HG02588 (cell line): ENCODE data around the gene SCFD2.
"Not testable (repeated sequence)": the region's sequence is repeated elsewhere in the genome, so short reads cannot be mapped to it uniquely, and the experiment has no call there.

Experiments used
- ATAC-seq: cut with Tn5 transposase; IDR thresholded peaks from one replicate; pipeline ENCODE4 v1.9.1; 2021; ENCODE audit warnings: mild to moderate bottlenecking, moderate library complexity; ENCODE audit not compliant: unreplicated experiment

SCFD2 gene

GRCh38 chr4:53365486-53366300, at the start of gene SCFD2:
TSS of gene SCFD2 (minus strand) at chr4:53366061.
- peak; percentile 98 for ATAC-seq

GRCh38 chr4:53409479-53409878, 43.6 kb upstream of the SCFD2 start:
- not testable (repeated sequence) for ATAC-seq

DNA sequence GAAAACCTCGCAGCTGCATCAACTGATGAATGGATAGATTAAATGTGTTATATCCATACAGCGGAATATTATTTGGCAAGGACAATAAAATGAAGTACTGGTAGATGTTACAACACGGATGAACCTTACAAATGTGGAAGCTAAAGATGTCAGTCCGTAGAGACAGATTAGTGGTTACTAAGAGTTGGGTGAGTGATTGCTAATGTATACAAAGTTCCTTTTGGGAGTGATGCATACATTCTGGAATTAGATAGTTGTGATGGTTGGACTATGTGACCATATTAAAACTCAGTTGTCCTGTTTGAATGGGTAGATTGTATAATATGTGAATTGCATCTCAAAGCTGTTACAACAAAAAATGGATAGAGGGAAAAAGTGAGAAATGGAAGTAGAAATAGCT, 14.4 kb upstream of the SCFD2 start:
- no peak for ATAC-seq

GRCh38 chr4:53378171-53378482, 12.3 kb upstream of the SCFD2 start:
- no peak for ATAC-seq

DNA sequence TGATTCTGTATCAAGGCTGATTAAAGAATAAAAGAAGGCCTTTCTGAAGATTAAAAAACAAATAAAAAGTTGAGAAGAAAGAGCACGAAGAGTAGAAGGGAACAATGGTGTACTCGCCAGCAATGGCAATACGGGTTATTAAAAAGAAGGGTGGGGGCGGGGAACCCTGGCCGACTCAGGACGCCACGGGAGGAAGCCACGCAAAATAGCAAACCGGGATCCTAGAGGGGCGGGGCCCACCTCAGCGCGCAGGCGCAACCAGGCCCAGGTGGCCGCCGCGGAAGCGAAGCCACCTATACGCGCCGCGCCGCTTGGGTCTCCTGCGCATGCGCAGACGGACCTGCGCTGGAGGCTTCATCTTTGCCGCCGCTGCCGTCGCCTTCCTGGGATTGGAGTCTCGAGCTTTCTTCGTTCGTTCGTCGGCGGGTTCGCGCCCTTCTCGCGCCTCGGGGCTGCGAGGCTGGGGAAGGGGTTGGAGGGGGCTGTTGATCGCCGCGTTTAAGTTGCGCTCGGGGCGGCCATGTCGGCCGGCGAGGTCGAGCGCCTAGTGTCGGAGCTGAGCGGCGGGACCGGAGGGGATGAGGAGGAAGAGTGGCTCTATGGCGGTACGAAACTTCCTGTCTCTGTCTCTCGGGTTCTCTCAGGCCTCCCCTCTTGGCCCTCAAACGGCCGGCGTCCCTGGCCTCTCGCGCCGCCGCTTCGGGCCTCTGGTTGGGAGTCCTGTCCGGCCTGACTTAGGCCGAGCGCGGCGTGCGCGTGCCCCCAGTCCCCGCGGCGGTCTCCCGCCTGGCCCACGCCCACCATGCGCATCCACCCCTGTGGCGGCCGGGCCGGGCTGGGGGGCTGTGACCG, 11.7 kb upstream of the SCFD2 start, which contains the start of gene FIP1L1:
FIP1L1 (plus strand) TSS at position 323 of the 852 bp plus-strand sequence; CDS start at position 521, 198 bp downstream.
- ATAC-seq: peak; percentile 88

GRCh38 chr4:53376900-53377299, 11.0 kb upstream of the SCFD2 start:
- no peak for ATAC-seq

DNA sequence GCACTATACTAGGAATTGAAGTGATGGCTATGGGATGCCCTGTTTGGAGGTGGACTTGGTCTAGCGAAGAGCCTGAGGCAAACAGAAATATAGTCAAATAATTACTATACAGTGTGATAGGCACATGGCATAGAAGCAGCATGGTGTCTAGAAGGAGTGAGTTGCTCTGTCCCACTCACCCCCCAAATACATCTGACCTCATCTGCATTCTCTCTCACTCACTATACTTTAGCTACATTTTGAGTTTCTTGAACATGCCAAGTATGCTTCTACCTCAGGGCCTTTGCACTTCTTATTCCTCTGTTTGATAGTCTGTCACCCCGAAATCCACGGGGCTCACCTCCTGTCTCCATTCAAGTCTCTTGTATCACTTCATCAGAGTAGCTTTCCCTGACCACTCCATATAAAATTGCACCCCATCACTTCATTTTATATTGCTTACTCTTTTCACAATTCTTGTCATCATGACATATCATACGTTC, 9.0 kb upstream of the SCFD2 start:
- no peak for ATAC-seq

DNA sequence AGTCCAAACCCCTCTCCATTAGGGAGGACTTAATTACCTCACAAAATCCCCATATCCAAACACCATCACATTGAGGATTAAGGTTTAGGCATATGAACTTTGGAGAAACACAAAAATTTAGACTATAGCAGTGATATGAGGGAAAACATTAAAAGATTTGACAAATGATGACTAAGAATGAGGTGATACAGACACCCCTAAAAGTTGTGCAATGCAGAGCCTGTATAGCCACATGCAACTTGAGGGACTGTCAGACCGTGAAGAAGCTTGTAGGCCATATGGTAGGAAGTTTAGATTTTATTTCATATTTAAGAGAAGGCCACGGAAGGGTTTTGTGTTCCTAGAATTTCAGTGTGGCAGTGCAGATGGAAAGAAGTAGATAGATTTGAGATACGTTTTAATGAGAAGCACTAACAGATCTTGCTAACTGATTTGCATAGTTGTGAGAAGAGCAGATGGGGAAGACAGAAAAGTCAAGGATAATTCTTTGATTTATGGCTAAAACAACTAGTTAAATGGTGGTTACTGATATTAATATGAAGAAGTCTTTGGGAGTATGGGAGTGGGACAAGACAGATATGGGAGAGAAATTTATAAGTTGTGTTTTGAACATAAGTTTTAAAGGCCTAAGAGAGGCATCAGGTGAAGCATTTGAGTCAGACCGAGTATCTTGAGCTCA, 6.1 kb upstream of the SCFD2 start:
- no peak for ATAC-seq

- no peak for ATAC-seq
These were observed 5.2 kb upstream of the SCFD2 start for GRCh38 chr4:53371049-53371448.

- ATAC-seq: no peak
These were observed 1.9 kb upstream of the SCFD2 start for GRCh38 chr4:53367721-53368120.

GRCh38 chr4:53366301-53366716, 448 bp upstream of the SCFD2 start:
- peak; percentile 4 for ATAC-seq

DNA sequence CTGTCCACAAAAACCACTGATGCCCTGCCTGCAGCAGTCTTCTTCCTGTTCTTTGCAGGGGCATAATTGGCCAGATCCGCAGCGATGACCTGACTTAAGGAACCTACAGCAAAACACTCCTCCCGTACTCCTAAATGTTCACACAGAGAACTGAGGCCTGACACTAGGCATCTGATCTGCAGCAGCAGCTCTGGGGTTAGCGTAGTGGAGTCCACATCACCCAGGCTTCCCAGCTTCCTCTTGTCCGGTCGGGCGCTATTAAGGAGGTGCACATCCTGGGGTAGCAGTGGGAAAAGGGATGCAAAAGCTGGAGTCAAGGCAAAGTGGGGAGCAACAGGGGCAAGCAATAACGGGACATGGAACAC, 758 bp downstream of the SCFD2 start:
- no peak for ATAC-seq

GRCh38 chr4:53364624-53365023, 1.2 kb downstream of the SCFD2 start:
- ATAC-seq: no peak

GRCh38 chr4:53362093-53362492, 3.8 kb downstream of the SCFD2 start:
- no peak for ATAC-seq

GRCh38 chr4:53361451-53361850, 4.4 kb downstream of the SCFD2 start:
- ATAC-seq: no peak

DNA sequence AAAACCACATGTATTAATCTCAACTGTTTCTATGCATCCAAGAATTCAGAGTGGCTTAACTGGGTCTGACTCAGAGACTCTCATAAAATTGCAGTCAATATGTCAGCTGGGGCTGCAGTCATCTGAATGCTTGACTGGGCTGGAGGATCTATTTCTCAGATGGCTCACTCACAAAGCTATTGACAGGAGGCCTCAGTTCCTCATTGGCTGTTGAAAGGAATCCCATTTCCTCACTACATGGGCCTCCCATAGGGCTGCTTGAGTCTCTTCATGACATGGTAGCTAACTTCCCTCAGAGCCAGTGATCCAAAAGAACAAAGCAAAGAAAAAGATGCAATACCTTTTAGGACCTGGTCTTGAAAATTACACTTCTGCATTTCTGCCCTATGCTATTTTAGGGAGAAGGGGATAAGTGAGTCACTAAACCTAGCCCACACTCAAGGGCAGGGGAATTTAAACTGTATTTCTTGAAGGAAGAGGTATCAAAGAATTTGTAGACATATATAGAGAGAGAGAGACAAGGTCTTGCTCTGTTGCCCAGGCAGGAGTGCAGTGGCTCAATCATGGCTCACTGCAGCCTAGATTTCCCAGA, 9.8 kb downstream of the SCFD2 start:
- ATAC-seq: no peak

- ATAC-seq: no peak
These were observed 11.7 kb downstream of the SCFD2 start for GRCh38 chr4:53354012-53354722.

DNA sequence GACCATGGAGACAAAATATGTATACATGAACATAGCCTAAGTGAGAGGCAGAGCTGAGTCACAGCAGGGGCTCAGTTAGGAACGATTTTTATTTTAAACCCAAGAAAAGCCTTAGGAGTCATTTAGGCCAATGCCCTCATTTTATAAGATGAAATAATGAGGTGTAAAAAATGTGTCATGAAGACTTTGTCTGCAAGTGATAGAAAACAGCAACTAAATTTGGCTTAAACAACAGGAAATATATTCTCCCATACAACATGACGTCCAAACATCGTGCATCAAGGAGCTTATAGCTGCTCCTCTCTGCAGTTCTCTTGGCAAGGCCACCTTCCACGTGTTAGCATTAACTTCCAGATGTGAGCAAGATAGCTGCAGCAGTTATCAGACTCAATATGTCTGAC, 16.8 kb downstream of the SCFD2 start:
- no peak for ATAC-seq

GRCh38 chr4:53348046-53348445, 17.8 kb downstream of the SCFD2 start:
- ATAC-seq: no peak
